Stimulated activated naive B cell treated with anti-CD40 and anti-IgM and Interleukin-4, amounts not matched to agents 10 μg/mL and 1 μg/mL and 100 μg/mL, for 72 hours (primary cell): ENCODE results near the gene SMYD1.

Source experiments
- ATAC-seq, 2 donors: fragments of 150-1000 bp; cut with Tn5 transposase; replicated peaks; 2 replicates each; pipeline ENCODE4 v1.10.0; 2021; ENCODE audit warnings: moderate library complexity in 1 of 2
- DNase-seq: peaks from one replicate; pipeline ENCODE4 v3.0.0; 2021
- H3K27ac Mint-ChIP-seq: one replicate; pipeline ENCODE4 v1.8.0; 2022; ENCODE audit warnings: mild to moderate bottlenecking, mixed read lengths
- H3K27me3 Mint-ChIP-seq, 2 donors: one replicate each; pipeline ENCODE4 v1.8.0; 2022; ENCODE audit warnings: mixed read lengths in 2 of 2
- H3K36me3 Mint-ChIP-seq, 2 donors: one replicate each; pipeline ENCODE4 v1.8.0; 2022; ENCODE audit warnings: mixed read lengths in 2 of 2, mild to moderate bottlenecking in 1 of 2
- H3K4me1 Mint-ChIP-seq, 2 donors: one replicate each; pipeline ENCODE4 v1.8.0; 2022; ENCODE audit warnings: mixed read lengths in 2 of 2, mild to moderate bottlenecking in 1 of 2
- H3K4me3 Mint-ChIP-seq, 2 donors: one replicate each; pipeline ENCODE4 v1.8.0; 2022; ENCODE audit warnings: mild to moderate bottlenecking in 2 of 2, mixed read lengths in 2 of 2, moderate library complexity in 1 of 2
- H3K9me3 Mint-ChIP-seq, 2 donors: one replicate each; pipeline ENCODE4 v1.8.0; 2022; ENCODE audit warnings: mixed read lengths in 2 of 2, mild to moderate bottlenecking in 1 of 2

Gene SMYD1

DNA sequence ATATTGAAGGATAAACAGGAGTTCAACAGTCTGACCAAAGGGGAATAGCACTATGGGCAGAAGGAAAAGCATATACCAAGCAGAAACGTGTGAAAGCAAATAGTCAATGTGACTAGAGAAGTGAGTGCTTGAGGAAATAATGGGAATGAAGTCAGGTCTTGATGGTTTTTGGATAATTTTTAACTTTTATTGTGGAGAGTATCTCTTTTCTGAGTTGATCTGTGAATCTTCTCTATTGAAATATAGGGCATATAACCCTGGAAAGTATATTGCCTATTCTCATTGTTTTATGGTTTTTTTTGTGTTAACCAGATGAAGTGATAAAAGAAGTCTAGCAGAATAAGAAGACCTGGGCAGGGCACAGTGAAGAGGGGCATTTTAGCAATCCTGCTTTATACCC lies 76.6 kb downstream of the SMYD1 start:
- Mint-ChIP-seq H3K27ac (no peak overlapping the region), H3K27me3 (peaks cover 35 to 48% of the 10 kb centered on the region in 2 donors), H3K9me3 (peaks cover 17 to 20% of the 10 kb centered on the region in 2 donors), H3K4me3 (no peak overlapping the region), H3K4me1 (no peaks in the 10 kb centered on the region), H3K36me3 (peaks cover 7 to 8% of the 10 kb centered on the region in 2 donors)
- DNase-seq (no peak), ATAC-seq (no peak)

DNA sequence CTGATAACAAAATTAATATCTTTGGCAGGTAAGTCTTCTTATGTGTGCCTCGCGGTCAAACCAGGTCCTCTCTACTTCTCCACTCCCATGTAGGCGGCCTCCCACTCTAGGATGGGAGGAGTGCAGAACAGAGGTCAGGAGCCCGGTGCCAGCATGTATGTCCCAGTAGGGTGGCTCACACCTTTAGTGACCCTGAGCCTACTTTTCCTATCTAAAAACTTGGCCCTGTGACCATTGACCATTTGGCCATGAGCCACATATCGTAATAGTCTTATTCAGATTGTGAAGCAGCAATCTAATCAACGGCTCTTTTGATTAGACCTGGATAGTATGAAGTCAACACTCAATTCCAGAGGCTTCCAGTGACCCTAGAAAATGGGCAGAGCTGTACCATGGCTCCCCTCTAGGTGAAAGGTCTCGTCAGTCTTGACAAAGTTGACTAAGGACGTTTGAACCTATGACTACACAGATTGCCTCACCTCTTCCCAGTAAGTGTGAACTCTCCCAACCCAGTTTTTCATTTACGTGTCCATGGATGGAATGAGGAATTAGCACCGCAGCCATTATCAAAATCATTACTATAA lies 77.4 kb downstream of the SMYD1 start:
- DNase-seq (no peak), ATAC-seq (no peak)
- Mint-ChIP-seq H3K9me3 (peaks cover 20 to 21% of the 10 kb centered on the region in 2 donors), H3K36me3 (peaks cover 7 to 10% of the 10 kb centered on the region in 2 donors), H3K27ac (no peak overlapping the region), H3K27me3 (peaks cover 30 to 44% of the 10 kb centered on the region in 2 donors), H3K4me1 (no peaks in the 10 kb centered on the region), H3K4me3 (no peak overlapping the region)

DNA sequence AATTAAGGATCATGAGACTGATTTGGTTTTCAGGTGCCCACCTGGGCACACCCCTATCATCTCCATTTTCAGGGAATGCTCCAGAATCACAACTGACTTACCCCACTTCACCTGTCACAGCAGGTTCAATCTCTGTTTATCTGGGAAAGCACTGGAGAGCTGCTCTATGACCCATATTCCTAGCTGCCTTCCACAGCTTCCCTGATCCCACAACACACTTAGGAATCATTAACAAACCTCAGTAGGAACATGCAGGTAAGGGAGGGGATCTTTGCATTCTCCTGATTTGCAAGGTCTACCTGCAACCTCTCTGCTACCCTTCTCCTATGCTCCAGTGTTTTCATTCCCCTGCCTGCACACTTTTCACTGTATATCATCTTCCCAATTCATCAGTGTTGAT lies 79.0 kb downstream of the SMYD1 start:
- H3K27ac Mint-ChIP-seq = no peak overlapping the region
- DNase-seq (no peak), ATAC-seq (no peak)
- H3K36me3 Mint-ChIP-seq = peaks cover 7 to 10% of the 10 kb centered on the region in 2 donors
- no peak overlapping the region for H3K4me3 Mint-ChIP-seq
- H3K4me1 Mint-ChIP-seq = no peaks in the 10 kb centered on the region
- H3K9me3 Mint-ChIP-seq = peaks cover 20 to 21% of the 10 kb centered on the region in 2 donors
- peaks cover 28 to 36% of the 10 kb centered on the region in 2 donors for H3K27me3 Mint-ChIP-seq

DNA sequence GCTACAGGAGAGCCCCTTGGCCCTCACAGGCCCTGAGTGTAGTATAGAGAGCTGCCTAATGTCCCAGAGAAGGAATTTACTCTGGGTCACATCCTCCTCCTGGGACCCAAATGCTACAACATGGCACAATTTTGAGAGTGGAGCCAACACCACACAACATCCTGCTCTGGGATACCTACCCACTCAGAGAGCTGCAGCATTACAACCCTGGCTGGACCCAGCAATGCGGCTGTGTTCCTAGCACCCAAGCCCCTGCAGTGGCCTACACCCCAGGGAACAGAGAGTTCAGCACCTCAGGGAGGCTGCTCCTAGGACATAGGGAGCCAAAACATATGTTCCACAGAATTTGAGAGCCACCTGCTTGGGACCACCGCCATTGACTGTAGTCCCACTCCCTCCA lies 79.5 kb downstream of the SMYD1 start:
- Mint-ChIP-seq H3K4me3 (no peak overlapping the region), H3K36me3 (peaks cover 5 to 13% of the 10 kb centered on the region in 2 donors), H3K4me1 (no peaks in the 10 kb centered on the region), H3K9me3 (peaks cover 17 to 21% of the 10 kb centered on the region in 2 donors), H3K27ac (no peak overlapping the region), H3K27me3 (peaks cover 25 to 34% of the 10 kb centered on the region in 2 donors)
- DNase-seq (no peak), ATAC-seq (no peak)

DNA sequence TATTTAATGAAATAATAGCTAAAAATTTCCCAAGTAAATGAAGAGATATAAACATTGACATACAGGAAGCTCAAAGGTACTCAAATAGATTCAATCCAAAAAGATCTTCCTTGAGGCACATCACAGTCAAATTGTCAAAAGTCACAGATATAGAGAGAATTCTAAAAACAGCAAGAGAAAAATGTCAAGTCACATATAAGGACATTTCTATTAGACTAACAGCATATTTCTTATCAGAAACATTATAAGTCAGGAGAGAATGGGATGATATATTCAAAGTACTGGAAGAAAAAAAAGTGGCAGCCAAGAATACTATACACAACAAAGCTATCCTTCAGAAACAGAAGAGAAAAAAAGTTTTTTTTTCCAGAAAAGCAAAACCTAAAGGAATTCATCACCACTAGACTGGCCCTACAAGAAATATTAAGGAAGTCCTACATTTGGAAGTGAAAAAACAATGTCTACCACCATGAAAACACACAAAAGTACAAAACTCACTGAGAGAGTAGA lies 81.4 kb downstream of the SMYD1 start:
- Mint-ChIP-seq H3K27me3 (peaks cover 20 to 34% of the 10 kb centered on the region in 2 donors), H3K36me3 (peaks cover 5 to 17% of the 10 kb centered on the region in 2 donors), H3K27ac (no peak overlapping the region), H3K4me3 (no peak overlapping the region), H3K4me1 (no peaks in the 10 kb centered on the region), H3K9me3 (peaks cover 21 to 27% of the 10 kb centered on the region in 2 donors)
- DNase-seq = no peak
- ATAC-seq = no peak

DNA sequence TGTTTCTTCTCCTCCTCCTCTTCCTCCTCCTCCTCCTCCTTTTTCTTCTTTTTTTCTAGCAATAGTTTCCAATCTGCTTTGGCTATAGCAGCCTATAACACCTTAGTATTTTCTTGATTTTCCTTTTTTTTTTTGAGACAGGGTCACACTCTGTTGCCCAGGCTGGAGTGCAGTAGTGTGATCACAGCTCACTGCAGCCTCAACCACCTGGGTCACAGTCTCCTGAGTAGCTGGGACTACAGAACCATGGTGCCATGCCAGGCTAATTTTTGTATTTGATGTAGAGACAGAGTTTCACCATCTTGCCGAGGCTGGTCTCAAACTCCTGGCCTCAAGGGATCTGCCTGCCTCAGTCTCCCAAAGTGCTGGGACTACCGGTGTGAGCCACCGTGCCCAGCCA lies 91.9 kb downstream of the SMYD1 start:
- Mint-ChIP-seq H3K4me1 (peaks cover 0 to 1% of the 10 kb centered on the region in 2 donors), H3K27me3 (peaks cover 0 to 4% of the 10 kb centered on the region in 2 donors), H3K9me3 (no peaks in the 10 kb centered on the region), H3K27ac (no peak overlapping the region), H3K4me3 (no peak overlapping the region), H3K36me3 (no peaks in the 10 kb centered on the region)
- ATAC-seq (peak; percentile 20 to 52), DNase-seq (no peak)

DNA sequence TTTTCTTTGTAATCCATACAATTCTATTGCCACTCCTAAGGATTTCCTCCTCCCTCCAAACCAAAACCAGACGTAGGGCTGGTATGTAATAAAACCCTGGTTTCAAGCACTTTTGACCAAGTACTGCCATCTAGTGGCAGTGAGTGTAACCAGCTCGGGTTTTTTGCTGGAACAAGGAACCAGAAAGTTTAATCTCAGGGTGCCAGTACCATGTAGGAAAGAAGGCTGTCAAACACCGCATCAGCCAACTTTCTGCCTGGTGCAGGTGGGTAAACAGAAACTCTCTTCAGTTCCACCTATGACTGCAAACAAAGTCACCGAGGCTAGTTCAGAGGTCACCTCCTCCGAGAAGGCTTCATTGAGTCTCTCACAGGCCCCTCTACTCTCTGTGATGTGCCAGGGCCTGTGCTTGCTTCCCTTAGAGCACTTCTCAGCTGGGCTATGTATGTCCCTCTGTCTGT lies 92.4 kb downstream of the SMYD1 start:
- Mint-ChIP-seq H3K27me3 (no peaks in the 10 kb centered on the region), H3K4me3 (no peak overlapping the region), H3K36me3 (no peaks in the 10 kb centered on the region), H3K27ac (no peak overlapping the region), H3K9me3 (no peaks in the 10 kb centered on the region), H3K4me1 (peaks cover 0 to 1% of the 10 kb centered on the region in 2 donors)
- DNase-seq (peak; percentile 34), ATAC-seq (peak; percentile 72 to 83)

DNA sequence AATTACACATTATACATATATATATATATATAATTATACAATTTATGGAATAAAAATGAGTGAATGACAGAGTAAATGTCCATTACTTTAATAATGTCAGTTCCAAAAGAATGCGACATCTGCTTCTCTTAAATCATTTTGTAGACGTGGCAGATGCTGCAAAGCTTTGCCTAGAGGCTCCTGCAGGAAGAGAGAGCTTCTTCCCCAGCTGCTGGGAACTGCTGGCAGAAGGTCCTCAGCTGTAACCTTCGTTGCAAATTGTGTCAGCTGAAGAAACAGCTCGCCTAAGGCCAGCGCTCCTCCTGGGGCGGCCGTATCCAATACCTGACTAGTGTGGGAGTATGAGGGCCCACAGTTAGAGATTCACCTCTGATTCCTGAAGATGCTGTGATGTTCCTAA lies 92.9 kb downstream of the SMYD1 start:
- Mint-ChIP-seq H3K36me3 (no peaks in the 10 kb centered on the region), H3K4me1 (peaks cover 0 to 1% of the 10 kb centered on the region in 2 donors), H3K27me3 (no peaks in the 10 kb centered on the region), H3K27ac (no peak overlapping the region), H3K4me3 (no peak overlapping the region), H3K9me3 (no peaks in the 10 kb centered on the region)
- ATAC-seq = no peak
- DNase-seq = no peak

DNA sequence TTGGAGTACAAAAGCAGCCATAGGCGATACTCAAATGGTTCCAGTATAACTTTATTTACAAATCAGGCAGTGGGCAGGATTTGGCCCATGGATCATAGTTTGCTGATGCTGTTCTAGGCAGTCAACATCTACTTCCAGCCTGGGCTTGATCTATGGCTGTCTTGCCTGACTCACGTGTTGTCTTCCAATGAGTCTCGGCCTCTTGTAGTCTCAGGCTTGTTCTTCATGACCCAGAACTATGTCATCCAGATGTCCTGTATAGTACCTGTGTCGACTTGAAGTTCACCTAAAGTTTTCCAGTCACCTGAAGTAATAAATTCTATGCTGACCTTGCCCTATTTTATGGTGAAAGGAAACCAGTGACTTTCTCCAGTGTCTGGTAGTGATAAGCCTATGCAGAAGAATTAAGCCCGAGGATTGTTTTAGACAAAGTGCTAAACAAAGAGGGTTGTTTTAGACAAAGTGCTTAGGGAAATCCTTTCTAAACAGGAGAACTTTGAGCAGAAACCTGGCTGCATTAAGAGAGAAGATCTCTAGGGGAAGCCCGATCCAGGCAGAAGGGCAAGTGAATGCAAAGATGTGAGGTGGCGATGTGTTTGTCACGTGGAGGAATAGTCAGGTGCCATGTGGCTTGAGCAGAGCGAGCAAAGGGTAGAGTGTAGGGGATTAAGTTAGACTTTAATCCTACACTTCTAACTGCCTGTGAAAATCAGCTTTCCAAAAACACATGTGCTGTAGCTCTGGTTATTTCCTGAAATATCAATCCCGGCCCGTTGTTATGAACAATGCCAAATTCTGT lies 94.0 kb downstream of the SMYD1 start:
- Mint-ChIP-seq H3K27me3 (no peaks in the 10 kb centered on the region), H3K36me3 (no peaks in the 10 kb centered on the region), H3K4me3 (no peak overlapping the region), H3K9me3 (no peaks in the 10 kb centered on the region), H3K27ac (no peak overlapping the region), H3K4me1 (peaks cover 0 to 1% of the 10 kb centered on the region in 2 donors)
- ATAC-seq = no peak
- no peak for DNase-seq
